Right forelimb (tissue), 1 donor: Measurements from ENCODE around the gene KCNQ5.

Experiments
- DNase-seq: peaks from one replicate; pipeline ENCODE4 v3.0.0-alpha.2; 2018

Gene KCNQ5

GRCh38 chr6:72640615-72640930 is 18.7 kb downstream of the KCNQ5 start:
- no peak for DNase-seq

DNA sequence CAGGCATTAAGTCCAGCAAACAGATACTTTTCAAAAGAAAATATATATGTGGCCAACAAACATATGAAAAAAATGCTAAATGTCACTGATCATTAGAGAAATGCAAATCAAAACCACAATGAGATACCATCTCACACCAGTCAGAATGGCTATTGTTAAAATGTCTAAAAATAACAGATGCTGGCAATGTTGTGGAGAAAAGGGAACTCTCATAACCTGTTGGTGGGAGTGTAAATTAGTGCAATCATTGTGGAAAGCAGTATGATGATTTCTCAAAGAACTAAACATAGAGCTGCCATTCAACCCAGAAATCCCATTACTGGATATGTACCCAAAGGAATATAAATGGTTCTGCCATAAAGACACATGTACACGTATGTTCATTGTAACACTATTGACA is 20.6 kb downstream of the KCNQ5 start:
- no peak for DNase-seq

GRCh38 chr6:72643214-72643613 is 21.4 kb downstream of the KCNQ5 start:
- DNase-seq = no peak

DNA sequence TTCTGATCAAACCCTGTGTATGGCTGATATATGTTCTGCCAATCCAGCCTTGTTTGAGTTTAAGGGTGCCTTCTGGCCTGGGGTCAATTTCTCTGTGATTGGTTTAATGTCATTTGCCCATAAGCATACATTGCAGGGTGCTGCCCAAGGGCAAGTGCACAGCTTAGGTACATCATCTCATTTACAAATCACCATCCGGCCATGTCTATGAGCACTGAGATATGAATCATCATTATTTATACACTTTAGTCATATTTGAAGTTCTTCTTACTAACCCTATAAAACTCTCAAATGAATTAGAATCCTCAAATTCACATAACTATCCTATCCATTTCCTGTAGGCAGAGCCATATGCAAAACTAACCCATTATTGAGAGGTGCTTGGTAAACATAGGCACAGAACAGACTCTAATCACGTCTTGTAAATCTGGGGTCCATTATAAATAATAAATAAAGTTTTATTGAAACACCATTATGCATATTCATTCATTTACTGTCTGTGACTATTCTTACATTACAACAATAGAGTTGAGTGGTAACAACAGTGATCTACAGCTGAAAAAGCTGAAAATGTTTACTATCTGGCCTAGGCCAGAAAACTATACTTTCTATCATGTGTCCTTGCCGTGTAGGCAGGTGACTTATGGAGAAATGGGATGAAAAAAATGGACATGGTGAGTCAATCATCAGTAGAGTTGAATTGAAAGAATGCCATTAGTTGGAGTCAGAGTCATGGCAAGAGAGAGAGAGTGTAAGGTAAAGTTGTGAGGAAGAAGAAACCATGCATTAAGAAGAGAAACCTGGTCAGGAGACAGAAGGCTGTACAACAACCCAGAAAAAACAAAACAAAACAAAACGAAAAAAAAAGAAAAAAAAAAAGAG is 25.0 kb downstream of the KCNQ5 start:
- no peak for DNase-seq

DNA sequence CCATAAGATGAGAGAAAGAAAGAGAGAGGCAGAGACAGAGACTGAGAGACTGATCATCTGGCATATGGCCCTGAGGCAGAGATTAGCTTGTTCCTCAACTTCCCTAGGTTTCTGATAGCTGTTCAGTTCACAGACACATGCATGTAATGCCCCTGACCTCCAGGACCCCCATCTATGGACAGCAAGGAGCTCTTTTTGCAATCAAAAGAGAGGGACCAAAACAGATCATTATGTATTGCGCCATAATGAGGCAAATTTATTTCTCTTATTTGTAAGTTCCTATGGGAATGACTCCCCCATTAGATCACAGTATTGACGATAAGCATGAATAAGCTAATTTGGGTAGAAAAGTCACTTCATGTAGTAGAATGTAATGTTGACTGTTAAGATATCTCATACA is 25.6 kb downstream of the KCNQ5 start:
- no peak for DNase-seq

- DNase-seq = no peak
These were observed 27.4 kb downstream of the KCNQ5 start for GRCh38 chr6:72649032-72649984.

- DNase-seq = no peak
These were observed 28.3 kb downstream of the KCNQ5 start for GRCh38 chr6:72650081-72650745.

DNA sequence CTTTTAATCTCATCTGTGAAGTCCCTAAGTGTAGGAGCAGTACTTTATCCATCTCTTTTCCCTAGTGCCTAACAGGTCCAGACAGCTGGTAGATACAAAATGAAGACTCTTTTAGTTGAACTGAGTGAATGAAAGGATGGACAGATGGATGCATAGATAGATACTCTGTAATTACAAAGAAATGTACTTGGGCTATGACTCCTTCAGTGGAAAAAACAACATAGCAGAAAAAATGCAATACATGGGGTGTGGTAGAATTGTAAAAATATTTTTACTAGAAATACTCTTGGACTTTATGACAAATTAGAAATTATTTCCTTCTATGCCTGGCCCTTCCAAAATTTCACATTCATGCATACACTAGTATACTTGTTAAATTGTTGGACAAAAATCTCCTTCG is 29.3 kb downstream of the KCNQ5 start:
- DNase-seq = no peak

GRCh38 chr6:72651967-72652956 is 30.4 kb downstream of the KCNQ5 start:
- DNase-seq = no peak

DNA sequence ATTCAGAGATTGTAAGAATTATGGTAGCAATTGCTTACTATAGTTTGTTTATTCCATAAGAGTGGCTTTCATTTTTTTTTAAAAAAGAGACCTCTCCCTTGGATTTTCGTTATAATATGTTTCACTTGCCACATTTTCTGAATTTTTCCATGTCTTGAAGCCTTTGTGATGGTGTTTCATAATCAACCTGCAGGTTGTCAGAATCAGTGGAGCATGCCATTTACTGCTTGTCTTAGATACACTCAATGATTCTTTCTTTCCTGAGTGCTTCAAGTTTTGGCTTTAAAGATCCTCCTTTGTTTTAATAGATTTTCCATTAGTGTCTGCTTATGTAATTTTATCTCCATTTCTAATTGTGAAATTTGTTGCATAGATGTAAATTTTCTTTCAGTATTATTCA is 31.2 kb downstream of the KCNQ5 start:
- no peak for DNase-seq

GRCh38 chr6:72654071-72654621 is 32.3 kb downstream of the KCNQ5 start:
- no peak for DNase-seq

DNA sequence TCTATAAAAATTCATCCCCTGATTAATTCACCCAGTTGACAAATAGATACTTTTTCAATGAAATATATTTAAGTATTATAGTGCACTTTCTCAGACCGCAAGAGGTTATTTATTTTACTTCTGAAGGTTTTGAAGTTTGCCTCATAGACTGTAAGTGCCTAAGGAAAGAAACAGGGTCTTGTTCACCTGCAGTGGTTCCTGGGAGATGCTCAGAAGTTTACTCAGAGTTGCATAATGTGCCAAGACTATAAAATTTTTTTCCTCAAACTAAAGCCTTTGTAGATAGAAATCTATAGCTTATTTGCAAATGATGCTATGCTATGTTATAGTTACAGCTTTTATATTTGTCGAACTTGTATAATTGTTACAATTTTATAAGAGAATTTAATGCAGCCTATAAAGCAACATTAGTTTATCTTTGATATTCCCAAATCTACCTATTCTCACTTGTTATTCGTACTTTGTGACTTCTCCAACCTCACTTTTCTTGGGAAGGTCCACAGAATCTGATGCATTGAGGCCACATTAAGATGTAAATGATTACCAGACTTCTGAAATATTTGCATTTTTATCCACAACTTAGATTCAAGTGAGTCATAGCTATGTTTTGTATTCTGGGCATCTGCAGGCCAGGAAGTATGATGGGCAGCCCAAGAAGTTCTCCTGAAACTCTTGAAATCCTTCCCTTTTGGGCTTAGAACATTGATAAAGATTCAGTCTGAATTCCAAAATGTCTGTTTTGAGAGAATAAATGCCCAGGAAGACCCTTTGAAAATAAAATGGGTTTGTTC is 35.7 kb downstream of the KCNQ5 start:
- DNase-seq = no peak

DNA sequence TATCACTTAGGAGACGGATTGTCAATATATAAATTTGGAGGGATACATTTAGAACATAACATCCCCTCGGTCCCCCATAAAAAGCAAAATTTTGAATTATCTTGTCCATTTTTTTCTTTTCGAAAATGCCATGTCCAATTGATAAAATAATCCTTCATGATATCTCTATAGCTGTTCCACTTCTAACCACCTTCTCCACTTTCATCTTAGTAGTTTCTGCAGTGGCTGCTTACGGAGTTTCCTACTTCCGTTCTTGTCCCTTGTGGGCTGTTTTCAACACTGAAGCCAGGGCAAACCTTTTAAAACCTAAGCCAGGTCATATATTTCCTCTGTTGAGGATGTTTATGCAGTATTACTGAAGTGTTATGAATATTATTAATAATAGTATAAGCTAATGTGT is 37.9 kb downstream of the KCNQ5 start:
- no peak for DNase-seq

DNA sequence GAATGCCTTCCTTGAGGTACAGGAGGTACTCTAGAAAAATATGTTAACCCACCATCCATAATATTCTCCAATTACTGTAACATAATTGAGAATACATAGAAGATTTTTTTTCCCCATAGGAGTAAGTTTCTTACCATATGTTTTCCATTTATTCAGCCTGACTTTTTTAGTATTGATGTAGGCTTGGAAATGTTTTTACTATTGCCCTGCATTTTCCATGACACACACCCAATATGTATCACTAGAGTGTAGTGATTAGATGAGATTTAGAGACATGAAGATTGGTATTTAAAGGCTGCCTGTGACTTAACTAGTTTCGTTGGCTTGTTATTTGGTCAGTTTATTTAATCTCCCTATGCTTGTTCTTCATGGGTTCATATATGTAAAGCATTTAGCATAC is 39.5 kb downstream of the KCNQ5 start:
- DNase-seq = no peak

GRCh38 chr6:72665599-72665998 is 43.7 kb downstream of the KCNQ5 start:
- DNase-seq = no peak

GRCh38 chr6:72669324-72669723 is 47.5 kb downstream of the KCNQ5 start:
- no peak for DNase-seq

GRCh38 chr6:72672906-72673305 is 51.0 kb downstream of the KCNQ5 start:
- no peak for DNase-seq

DNA sequence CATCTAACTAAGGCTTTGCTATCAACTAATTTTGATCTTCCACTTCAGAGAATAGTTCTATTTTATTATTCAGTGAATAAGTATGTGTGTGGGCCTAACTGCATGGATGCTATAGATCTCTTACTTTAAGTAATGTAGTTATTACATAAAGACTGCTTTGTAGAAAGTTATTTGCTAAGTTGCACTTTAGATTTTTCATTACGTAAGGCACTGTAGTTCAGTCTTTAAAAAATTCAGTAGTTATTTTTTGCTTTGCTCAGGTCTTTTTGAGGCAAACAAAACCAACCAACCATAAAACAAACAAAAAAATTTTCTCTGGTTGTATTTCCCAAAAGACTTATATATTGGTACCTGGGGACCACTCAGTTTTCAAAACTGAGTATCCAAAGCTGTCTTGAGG is 53.0 kb downstream of the KCNQ5 start:
- DNase-seq = no peak

- DNase-seq = no peak
These were observed 53.5 kb downstream of the KCNQ5 start for GRCh38 chr6:72675396-72675795.

- no peak for DNase-seq
These were observed 55.1 kb downstream of the KCNQ5 start for GRCh38 chr6:72676995-72677394.

DNA sequence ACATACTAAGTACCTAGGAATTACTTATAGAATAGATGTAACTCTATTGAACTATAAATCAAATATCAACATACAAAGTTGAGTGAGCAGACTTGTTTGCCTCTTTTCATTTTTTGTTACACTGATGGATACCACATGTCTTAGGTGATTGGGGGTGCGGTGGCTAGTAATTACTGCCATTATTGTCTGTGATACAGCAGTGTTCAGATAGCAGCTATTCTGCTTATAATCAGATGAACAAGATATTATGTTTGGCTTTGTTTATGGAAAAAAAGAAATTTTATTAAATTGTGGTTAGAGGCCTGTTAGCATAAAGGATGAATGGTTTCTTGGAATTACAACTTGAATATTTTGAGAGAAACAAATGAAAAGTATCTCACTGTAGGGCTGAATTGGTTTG is 55.9 kb downstream of the KCNQ5 start:
- DNase-seq = no peak
